22Rv1 (cell line): ENCODE data around the gene TTC9.

Experiments used
- H3K27ac ChIP-seq: fragments of 450-650 bp; 2 replicates; pipeline ENCODE4 v1.5.1; 2017
- ZFX ChIP-seq: fragments of 450-650 bp; IDR thresholded peaks from 2 replicates; pipeline ENCODE4 v1.6.1; 2017; ENCODE audit warnings: antibody characterized with exemption, borderline replicate concordance
- TF ChIP-seq, protein P1 (sequence below): fragments of 450-650 bp; IDR thresholded peaks from 2 replicates; pipeline ENCODE4 v1.5.1; 2017; ENCODE audit warnings: mild to moderate bottlenecking

TTC9 gene

DNA sequence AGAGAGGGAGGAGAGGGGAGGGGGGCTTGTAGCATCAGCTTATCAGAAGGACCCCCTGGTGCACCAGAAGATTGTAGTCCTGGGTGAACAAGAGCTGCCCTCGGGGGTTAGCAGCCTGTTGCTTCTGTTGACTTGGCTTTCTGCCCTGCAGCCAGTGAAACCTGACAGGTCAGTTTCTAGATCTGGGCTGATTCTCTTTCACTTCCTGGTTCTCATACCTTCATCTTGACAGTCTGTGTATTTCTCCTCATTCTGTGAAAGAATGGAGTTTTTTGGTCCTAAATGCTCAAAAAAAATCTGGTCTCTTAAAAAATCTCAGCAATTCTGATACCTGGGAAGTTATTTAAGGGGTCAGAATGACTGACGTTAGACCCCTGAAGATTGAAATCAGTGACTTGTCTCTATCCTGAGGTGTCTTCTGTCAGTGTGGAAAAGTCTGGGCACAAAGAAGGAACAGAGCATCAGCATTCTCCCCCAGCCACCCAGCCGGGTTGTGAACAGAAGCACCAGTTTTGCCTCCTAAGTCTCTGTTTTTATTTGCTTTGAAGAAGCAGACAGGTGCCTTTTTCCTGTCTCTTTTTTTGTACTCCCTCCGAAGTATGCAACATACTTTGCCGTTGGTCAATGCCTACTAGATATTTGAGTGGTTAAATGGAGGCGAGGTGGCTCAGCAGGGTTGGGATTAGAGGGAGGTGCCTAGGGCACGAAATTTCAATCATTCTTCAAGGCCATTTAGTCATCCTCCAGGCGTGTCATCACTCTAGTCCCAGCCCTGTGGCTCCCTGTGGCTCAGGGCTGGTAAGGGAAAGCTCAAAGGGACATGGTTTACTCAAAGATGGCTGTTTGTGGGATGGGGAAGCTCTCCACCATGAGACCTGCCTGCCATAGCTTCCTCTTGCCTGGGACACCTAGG, 24.0 kb downstream of the TTC9 start:
- TF ChIP-seq, protein P1, sequence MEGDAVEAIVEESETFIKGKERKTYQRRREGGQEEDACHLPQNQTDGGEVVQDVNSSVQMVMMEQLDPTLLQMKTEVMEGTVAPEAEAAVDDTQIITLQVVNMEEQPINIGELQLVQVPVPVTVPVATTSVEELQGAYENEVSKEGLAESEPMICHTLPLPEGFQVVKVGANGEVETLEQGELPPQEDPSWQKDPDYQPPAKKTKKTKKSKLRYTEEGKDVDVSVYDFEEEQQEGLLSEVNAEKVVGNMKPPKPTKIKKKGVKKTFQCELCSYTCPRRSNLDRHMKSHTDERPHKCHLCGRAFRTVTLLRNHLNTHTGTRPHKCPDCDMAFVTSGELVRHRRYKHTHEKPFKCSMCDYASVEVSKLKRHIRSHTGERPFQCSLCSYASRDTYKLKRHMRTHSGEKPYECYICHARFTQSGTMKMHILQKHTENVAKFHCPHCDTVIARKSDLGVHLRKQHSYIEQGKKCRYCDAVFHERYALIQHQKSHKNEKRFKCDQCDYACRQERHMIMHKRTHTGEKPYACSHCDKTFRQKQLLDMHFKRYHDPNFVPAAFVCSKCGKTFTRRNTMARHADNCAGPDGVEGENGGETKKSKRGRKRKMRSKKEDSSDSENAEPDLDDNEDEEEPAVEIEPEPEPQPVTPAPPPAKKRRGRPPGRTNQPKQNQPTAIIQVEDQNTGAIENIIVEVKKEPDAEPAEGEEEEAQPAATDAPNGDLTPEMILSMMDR: no peak
- TF ChIP-seq ZFX: no peak
- H3K27ac ChIP-seq: peak overlapping the region; percentile 83

DNA sequence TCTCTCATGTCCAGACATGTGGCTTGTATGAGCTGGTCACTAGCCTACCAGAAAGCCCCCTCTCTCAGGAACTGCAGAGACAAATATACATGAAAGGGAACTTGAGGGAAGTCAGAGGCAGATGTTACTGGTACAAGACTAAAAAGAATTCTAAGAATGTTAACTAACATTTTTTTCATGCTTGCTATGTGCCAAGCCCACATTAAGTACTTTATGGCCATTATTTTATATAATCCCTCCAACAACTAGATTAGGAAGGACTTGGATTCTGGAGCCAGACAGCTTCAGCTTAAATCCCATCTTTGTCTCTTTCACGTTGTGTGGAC, 24.6 kb downstream of the TTC9 start:
- TF ChIP-seq, protein P1: no peak
- TF ChIP-seq ZFX: no peak
- peak overlapping the region; percentile 83 for H3K27ac ChIP-seq

DNA sequence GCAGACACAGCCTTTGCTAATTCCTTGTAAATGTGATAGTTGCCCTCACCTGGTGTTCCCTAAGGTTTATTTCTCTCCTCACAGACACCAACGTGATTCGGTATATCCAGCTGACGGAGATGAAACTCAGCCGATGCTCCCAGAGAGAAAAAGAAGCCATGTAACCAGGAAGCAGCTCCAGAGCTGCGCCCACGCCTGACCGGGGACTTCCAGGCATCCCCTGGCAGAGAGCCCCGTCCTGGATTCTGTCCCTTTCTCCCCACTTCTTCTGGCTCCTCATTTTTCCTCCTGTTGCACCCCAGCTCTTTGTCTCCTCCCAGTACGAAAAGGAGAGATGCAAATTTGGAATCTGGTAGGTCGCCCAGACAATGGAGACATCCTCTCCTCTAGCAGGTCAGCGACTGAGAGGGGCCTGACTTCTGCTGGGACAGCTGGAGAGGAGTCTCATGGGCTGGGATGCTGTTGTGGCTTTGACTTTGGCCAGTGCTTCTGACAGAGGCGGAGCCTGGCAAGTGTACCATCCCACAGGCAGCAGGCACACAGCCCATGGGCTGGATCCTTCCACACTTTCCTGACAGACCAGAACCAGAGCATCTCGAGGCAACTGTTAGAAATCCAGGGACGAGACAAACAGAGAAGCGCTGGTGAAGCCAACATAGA, 29.4 kb downstream of the TTC9 start:
- no peak for TF ChIP-seq ZFX
- TF ChIP-seq, protein P1: no peak
- H3K27ac ChIP-seq: no peak overlapping the region

DNA sequence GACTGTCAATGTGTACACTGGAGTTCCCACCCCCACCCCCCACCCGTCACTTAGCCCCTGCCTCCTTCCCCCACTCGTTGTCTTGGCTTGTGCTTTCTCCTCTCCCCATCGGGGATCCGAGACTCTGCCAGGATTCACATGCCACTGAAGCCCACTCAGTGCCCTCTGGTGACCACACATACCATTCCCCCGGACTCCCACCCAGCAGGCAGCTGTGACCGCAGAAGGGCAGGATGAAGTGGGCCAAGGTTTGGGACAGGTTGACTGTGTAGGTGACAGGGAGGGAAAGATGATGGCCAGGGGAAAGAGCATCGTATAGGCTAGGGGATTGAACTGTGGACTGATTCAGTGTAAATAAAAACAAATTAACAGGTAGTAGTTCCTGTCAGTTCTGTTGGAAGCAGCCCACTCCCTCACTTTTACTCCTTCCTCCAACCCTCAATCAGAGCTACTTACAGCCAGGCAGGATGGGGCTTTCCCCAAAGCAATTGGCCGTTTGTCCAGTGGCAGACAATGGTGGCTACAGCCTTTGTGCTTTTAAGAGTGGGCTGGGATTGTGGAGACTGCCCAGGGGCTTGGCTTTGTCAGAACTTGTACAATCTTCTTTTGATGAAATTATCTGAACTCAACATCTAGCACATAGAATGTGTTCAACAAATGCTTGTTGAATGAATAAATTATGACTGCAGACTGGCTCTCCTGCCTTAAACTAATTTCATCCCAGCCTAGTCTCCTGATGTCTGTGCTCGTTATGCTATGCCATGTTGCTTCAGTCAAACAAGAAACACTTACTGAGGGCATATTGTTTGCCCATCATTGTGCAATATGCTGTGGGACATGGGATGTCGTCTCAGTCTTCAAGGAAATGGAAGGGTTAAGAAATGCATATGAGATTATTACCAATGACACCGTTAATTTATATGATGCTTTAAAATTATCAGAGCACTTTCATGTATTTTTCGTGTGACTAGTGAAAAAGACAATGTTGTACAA, 30.2 kb downstream of the TTC9 start:
- TF ChIP-seq ZFX: no peak
- TF ChIP-seq, protein P1: no peak
- H3K27ac ChIP-seq: no peak overlapping the region

DNA sequence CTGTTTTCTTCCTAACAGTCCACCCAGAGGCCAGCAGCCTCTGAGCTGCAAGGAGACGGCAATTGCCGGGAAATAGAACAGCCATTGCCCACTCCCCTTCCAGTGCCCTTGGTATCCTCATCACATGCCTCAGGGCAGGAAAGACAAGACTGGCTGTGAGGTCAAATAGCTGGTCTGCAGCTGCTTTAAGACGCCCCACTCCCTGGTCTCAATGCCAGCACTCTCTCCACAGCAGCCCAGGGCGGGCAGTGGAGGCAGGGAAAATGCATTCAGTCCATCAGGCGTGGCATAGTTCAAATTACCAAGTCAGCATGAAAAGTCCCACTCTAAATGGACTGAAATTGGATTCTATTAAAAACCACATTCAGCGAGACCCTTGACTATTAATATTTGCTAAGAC, 35.6 kb downstream of the TTC9 start:
- TF ChIP-seq, protein P1: no peak
- TF ChIP-seq ZFX: no peak
- no peak overlapping the region for H3K27ac ChIP-seq

DNA sequence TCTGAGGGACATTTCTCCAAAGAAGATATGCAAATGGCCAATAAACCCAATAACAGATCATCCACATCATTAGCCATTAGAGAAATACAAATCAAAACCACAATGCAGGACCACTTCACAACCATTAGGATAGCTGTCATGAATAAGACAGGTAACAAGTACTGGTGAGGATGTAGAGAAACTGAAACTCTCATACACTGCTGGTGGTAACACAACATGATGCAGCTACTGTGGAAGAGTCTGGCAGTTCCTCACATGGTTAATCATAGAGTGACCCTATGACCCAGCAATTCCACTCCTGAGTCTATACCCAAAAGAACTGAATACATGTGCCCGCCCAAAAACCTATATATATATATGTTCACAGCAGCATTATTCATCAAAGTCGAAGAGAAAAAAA, 39.0 kb downstream of the TTC9 start:
- TF ChIP-seq, protein P1: no peak
- no peak for TF ChIP-seq ZFX
- H3K27ac ChIP-seq: no peak overlapping the region
